SHP77 (cell line): ENCODE results near the gene ZCWPW1.
"Not testable (repeated sequence)": the region's sequence is repeated elsewhere in the genome, so short reads cannot be mapped to it uniquely, and the experiment has no call there.

Experiments used
- DNase-seq, 2 experiments: peaks; one replicate each; lab custom pipeline; 2025; lab: John Stamatoyannopoulos, UW

ZCWPW1 gene

DNA sequence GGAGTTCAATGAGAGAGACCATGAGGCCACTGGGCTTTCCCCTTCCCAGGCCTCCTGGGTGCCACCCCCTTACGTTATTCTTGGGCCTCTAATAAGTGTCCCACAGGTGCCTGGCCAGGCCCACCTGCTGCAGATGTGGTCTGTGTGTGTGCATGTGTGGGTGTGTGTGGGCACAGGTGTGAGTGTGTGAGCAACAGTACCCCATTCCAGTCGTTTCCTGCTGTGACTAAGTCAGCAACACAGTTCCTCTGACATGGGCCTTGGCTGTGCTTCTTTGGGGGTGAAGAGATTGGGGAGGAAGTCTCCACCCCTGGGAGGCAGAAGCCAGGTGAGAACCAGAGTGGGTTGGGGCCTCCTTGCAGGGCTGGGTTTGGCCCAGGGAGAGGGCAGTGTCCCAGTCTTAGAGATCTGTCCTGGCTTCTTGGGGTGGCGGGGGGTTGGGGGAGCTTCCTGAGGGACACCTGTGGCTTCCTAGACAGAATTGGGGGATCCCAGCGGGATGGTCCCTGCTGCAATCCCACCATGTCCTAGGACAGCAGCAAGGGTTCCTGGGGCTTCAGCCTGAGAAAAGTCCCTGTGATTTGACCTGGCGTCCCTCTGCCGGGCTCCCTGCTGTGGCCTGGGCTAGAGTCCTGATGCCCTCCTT lies 74.7 kb downstream of the ZCWPW1 start:
- no peak for DNase-seq

DNA sequence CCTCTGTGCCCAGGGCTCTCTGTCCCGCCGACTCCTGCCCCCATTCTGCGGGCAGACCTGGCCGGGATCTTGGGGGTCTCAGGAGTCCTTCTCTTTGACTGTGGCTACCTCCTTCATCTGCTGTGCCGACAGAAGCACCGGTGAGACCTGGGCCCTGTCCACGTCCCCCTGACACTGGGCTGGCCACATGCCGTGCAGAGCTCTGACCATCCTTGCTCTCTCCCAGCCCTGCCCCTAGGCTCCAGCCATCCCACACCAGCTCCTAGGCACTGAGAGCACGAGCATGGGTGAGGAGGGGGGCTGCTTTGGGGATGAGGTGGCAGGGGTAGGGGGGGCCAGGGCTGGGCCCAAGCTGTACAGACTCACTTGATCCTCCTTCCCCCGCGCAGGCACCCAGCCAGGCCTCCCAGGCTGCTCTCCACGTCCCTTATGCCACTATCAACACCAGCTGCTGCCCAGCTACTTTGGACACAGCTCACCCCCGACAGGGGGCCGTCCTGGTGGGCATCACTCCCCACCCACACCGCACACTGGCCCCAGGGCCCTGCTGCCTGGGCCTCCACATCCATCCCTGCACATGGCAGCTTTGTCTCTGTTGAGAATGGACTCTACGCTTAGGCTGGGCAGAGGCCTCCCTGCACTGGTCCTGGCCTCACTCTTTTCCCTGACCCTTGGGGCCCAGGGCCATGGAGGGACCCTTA lies 75.4 kb downstream of the ZCWPW1 start:
- no peak for DNase-seq

DNA sequence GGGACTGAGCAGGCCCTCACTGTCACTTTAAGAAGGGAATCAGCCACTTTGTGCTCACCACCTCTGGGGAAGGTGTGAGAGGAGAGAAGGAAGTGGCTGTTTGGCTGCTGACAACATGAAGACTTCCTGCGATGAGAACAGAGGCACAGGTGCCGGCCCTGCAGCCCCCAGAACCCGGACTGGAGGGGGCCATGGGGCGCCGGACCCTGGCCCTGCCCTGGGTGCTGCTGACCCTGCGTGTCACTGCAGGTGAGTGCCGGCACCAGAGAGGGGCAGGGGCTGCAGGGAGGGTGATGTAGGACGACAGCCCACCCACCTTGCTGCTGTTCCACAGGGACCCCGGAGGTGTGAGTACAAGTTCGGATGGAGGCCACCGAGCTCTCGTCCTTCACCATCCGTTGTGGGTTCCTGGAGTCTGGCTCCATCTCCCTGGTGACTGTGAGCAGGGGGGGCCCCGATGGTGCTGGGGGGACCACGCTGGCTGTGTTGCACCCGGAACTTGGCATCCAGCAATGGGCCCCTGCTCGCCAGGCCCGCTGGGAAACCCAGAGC lies 76.2 kb downstream of the ZCWPW1 start:
- not testable (repeated sequence) for DNase-seq

DNA sequence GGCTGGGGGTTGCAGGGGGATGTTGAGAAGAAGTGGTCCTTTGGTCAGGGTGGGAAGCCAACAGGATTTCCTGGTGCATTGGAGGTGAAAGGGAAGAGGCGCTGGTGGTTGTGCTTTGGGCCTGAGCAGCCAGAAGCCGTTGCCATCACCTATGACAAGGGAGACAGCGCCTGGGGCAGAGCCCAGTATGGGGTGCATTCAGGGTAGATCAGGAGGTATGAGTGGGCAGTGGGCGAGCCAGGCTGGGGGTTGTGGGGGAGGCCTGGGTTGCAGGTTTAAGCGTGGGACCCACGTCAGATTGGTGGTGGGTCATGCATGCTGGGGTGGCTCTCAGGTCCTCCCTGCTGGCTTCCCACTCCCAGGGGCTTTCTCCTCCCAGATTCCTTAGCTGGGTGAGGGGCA lies 76.8 kb downstream of the ZCWPW1 start:
- DNase-seq = no peak
